ENCODE measurements around the gene RTN4RL1. TPM values are rescaled to one million over a fixed set of nuclear protein-coding genes. Genes with fewer than 3 reads are reported as not detected.

RTN4RL1 gene
- total and polyA plus RNA-seq, 7 donors, result under 0.01 to 0.71 (median 0.48) TPM; not detected in 1

DNA sequence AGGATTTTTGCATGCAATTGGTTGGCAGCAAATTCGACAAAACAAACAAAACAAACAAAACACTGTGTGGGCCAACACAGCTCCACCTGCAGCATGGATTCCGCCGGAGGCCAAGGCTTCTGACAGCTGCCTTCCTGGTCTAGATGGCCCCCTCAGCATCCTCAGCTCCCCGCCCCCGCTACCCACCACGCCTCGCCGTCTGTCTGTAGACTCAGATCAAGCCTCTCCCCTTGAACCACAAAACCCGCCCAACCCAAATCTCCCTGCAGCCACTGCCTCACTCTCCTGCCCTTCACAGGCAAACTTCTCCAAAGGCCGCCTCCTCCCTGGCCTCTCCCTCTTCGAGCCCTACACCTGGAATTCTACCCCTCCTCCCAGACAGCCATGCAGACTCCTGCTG is 57.9 kb downstream of the RTN4RL1 start:
- 33 to 49% methylated on average over 11 of the region's 11 CpGs for WGBS, 2 donors
- peaks cover 3 to 28% (median 4%) of the 10 kb centered on the region in 3 donors for H3K27me3 ChIP-seq
- TF ChIP-seq POLR2A (IDR thresholded peaks at IDR 0.05) (no peak), POLR2AphosphoS5 (IDR thresholded peaks at IDR 0.05) (no peak), EP300 (IDR thresholded peaks at IDR 0.05) (no peak)
- TF ChIP-seq, protein P1, sequence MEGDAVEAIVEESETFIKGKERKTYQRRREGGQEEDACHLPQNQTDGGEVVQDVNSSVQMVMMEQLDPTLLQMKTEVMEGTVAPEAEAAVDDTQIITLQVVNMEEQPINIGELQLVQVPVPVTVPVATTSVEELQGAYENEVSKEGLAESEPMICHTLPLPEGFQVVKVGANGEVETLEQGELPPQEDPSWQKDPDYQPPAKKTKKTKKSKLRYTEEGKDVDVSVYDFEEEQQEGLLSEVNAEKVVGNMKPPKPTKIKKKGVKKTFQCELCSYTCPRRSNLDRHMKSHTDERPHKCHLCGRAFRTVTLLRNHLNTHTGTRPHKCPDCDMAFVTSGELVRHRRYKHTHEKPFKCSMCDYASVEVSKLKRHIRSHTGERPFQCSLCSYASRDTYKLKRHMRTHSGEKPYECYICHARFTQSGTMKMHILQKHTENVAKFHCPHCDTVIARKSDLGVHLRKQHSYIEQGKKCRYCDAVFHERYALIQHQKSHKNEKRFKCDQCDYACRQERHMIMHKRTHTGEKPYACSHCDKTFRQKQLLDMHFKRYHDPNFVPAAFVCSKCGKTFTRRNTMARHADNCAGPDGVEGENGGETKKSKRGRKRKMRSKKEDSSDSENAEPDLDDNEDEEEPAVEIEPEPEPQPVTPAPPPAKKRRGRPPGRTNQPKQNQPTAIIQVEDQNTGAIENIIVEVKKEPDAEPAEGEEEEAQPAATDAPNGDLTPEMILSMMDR (IDR thresholded peaks at IDR 0.05), result no peak
- H3K27ac ChIP-seq, result no peak overlapping the region
- intact Hi-C loops (cut with DNase I), result no loop called here
- H3K4me1 ChIP-seq, result no peaks in the 10 kb centered on the region
- H3K4me3 ChIP-seq, result no peak overlapping the region
- no peaks in the 10 kb centered on the region for H3K36me3 ChIP-seq
- DNase-seq, result no peak
- H3K9me3 ChIP-seq, result no peaks in the 10 kb centered on the region

DNA sequence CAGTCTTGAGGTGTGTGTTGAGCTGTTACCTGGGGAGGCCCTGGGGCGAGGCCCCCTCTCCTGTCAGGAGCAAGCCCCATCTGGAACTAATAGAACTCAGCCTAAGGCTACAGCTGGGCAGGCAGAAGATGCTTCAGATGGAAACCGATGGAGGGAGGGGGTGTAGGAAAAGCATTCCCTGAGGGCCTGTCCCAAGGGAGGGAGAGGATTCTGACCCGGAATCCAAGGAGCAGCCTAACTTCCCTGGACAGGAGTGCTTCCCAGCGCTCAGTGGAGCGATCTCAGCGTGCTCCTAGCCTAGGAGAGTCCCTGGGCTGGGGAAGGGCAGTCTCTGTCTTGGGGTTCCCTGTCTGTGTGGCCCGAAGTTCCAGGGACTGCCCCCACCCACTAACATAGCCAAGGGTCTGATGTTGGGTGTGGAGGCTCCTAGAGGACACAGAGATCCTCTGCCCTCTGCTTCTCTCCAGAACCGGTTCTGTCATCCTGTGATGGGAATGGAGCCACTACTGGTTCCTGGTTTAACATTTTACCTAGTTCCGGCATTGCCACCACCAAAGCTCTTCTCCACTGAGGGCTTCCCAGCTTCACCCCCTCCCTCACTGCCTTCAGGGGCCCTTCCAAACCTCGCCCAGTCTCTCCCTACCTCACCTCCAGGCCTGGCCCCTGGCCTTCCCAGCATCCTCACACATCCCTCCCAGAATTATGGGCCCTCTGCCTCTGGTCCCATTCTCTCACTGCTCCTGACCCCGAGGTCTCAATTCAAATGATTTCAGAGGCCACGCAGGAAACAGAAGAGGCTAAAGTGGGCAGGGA is 58.7 kb downstream of the RTN4RL1 start:
- H3K27ac ChIP-seq, result no peak overlapping the region
- H3K9me3 ChIP-seq, result no peaks in the 10 kb centered on the region
- no peak for DNase-seq
- H3K27me3 ChIP-seq, result peaks cover 3 to 24% (median 4%) of the 10 kb centered on the region in 3 donors
- no peak for TF ChIP-seq POLR2AphosphoS5 (IDR thresholded peaks at IDR 0.05)
- no peak for TF ChIP-seq POLR2A (IDR thresholded peaks at IDR 0.05)
- TF ChIP-seq EP300 (IDR thresholded peaks at IDR 0.05), result no peak
- TF ChIP-seq, protein P1 (IDR thresholded peaks at IDR 0.05), result no peak
- H3K4me3 ChIP-seq, result no peak overlapping the region
- H3K4me1 ChIP-seq, result no peaks in the 10 kb centered on the region
- intact Hi-C loops (cut with DNase I), result no loop called here
- WGBS, 2 donors, result 74 to 75% methylated on average over 12 of the region's 12 CpGs
- H3K36me3 ChIP-seq, result no peaks in the 10 kb centered on the region

- no peaks in the 10 kb centered on the region for H3K9me3 ChIP-seq
- DNase-seq, result no peak
- peaks cover 3 to 17% (median 4%) of the 10 kb centered on the region in 3 donors for H3K27me3 ChIP-seq
- TF ChIP-seq EP300 (IDR thresholded peaks at IDR 0.05) (no peak), POLR2AphosphoS5 (IDR thresholded peaks at IDR 0.05) (no peak), POLR2A (IDR thresholded peaks at IDR 0.05) (no peak)
- TF ChIP-seq, protein P1 (IDR thresholded peaks at IDR 0.05), result no peak
- H3K4me1 ChIP-seq, result peaks cover 0 to 3% (median under 1%) of the 10 kb centered on the region in 4 donors
- H3K4me3 ChIP-seq, result no peak overlapping the region
- intact Hi-C loops (cut with DNase I), result no loop called here
- H3K36me3 ChIP-seq, result no peaks in the 10 kb centered on the region
- 86 to 90% methylated on average over 21 of the region's 21 CpGs for WGBS, 2 donors
- no peak overlapping the region for H3K27ac ChIP-seq
These were observed 59.4 kb downstream of the RTN4RL1 start for GRCh38 chr17:1965556-1966273.

DNA sequence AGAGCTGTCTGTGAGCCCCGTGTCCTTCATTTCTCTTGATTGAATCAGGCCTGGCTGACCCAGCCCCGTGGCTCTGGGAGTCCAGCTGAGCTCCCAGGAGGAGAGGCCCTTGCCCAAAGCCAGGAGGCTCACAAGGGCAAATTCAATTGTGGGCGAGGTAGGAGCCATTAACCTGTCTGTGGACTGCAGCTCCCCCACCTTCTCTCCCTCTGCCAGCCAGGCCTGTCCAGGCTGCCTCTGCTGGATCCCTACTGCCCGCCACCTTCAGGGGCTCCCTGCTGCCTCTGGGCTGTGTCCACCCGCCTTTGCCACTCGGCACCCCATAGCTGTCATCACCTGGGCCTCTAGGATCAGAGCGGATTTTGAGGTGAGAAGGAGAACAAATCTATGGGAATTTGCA is 61.9 kb downstream of the RTN4RL1 start:
- Histone ChIP-seq H3K36me3 (no peaks in the 10 kb centered on the region), H3K27ac (no peak overlapping the region), H3K27me3 (peaks cover 0 to 5% (median 3%) of the 10 kb centered on the region in 3 donors), H3K4me1 (peaks cover 0 to 11% (median 4%) of the 10 kb centered on the region in 4 donors), H3K9me3 (no peaks in the 10 kb centered on the region), H3K4me3 (no peak overlapping the region)
- TF ChIP-seq POLR2A (IDR thresholded peaks at IDR 0.05), result no peak
- TF ChIP-seq, protein P1 (IDR thresholded peaks at IDR 0.05), result no peak
- TF ChIP-seq POLR2AphosphoS5 (IDR thresholded peaks at IDR 0.05), result no peak
- TF ChIP-seq EP300 (IDR thresholded peaks at IDR 0.05), result no peak
- 72 to 88% methylated on average over 7 of the region's 7 CpGs for WGBS, 2 donors
- intact Hi-C loops (cut with DNase I), result no loop called here
- no peak for DNase-seq
